Measurements from ENCODE around the gene MAP3K7. TPM values are rescaled to one million over a fixed set of nuclear protein-coding genes. Genes with fewer than 3 reads are reported as not detected.

Gene MAP3K7
- polyA plus RNA-seq, 6 donors from 2014 or later = 20.3 to 25.2 (median 21.3) TPM

- Mint-ChIP-seq H3K4me3 (no peak overlapping the region), H3K4me1 (peaks cover 9 to 15% (median 10%) of the 10 kb centered on the region in 3 donors), H3K36me3 (no peaks in the 10 kb centered on the region)
Observed at GRCh38 chr6:90466154-90466940, 120.5 kb downstream of the MAP3K7 start.

GRCh38 chr6:90465686-90466085, 121.2 kb downstream of the MAP3K7 start:
- Mint-ChIP-seq H3K36me3 (no peaks in the 10 kb centered on the region), H3K9me3 (no peaks in the 10 kb centered on the region), H3K4me1 (peaks cover 9 to 12% (median 10%) of the 10 kb centered on the region in 3 donors), H3K27ac (no peak overlapping the region), H3K4me3 (no peak overlapping the region), H3K27me3 (peaks cover 0 to 2% (median 0%) of the 10 kb centered on the region in 3 donors)
- ATAC-seq (ENCODE audit: low read depth in 2 of 2) (no peak), DNase-seq (no peak)

More at GRCh38 chr6:90466154-90466940, 120.5 kb downstream of the MAP3K7 start:
- H3K27ac Mint-ChIP-seq = no peak overlapping the region
- ATAC-seq (ENCODE audit: low read depth in 2 of 2) (no peak), DNase-seq (no peak)
- no peaks in the 10 kb centered on the region for H3K9me3 Mint-ChIP-seq
- H3K27me3 Mint-ChIP-seq = no peaks in the 10 kb centered on the region

- Mint-ChIP-seq H3K4me3 (no peak overlapping the region), H3K27me3 (peaks cover 0 to 5% (median 0%) of the 10 kb centered on the region in 3 donors), H3K27ac (peak overlapping the region in 2 of 6 donors; percentile 47 to 65), H3K4me1 (peaks cover 9 to 12% (median 10%) of the 10 kb centered on the region in 3 donors), H3K9me3 (peaks cover 0 to 1% (median 0%) of the 10 kb centered on the region in 7 donors), H3K36me3 (no peaks in the 10 kb centered on the region)
- no peak for DNase-seq
- no peak for ATAC-seq (ENCODE audit: low read depth in 2 of 2)
Observed at GRCh38 chr6:90464507-90464906, 122.4 kb downstream of the MAP3K7 start.

- no peak for DNase-seq
- Mint-ChIP-seq H3K36me3 (no peaks in the 10 kb centered on the region), H3K4me1 (peaks cover 10 to 18% (median 15%) of the 10 kb centered on the region in 3 donors), H3K4me3 (no peak overlapping the region), H3K27me3 (peaks cover 0 to 5% (median 0%) of the 10 kb centered on the region in 3 donors), H3K9me3 (peaks cover 0 to 1% (median 0%) of the 10 kb centered on the region in 7 donors), H3K27ac (peak overlapping the region in 4 of 6 donors; percentile 11 to 82 (median 50))
- ATAC-seq (ENCODE audit: low read depth in 2 of 2) = peak in 1 of 2 donors; percentile 21
Observed at GRCh38 chr6:90463874-90464273, 123.0 kb downstream of the MAP3K7 start.
